Measurements from ENCODE around the gene KLHL5.

Gene KLHL5

GRCh38 chr4:39044956-39045826, 16.8 kb upstream of the KLHL5 start:
- 0 out of 2 replicates have a peak, but pooled peaks have one; percentile 0 for TF ChIP-seq CTCF (conservative IDR thresholded peaks at IDR 0.05)

GRCh38 chr4:39045827-39046221, 16.2 kb upstream of the KLHL5 start:
- no peak for TF ChIP-seq CTCF (conservative IDR thresholded peaks at IDR 0.05)
- H3K27ac ChIP-seq = peak overlapping the region; percentile 89

More at GRCh38 chr4:39044956-39045826, 16.8 kb upstream of the KLHL5 start:
- peak overlapping the region; percentile 89 for H3K27ac ChIP-seq

- peak overlapping the region; percentile 89; the same call in 1 of the 2 replicates for H3K27ac ChIP-seq
- TF ChIP-seq CTCF (conservative IDR thresholded peaks at IDR 0.05) = no peak
Measured at GRCh38 chr4:39046249-39046648, 15.8 kb upstream of the KLHL5 start.

- no peak overlapping the region for H3K27ac ChIP-seq
- TF ChIP-seq CTCF (conservative IDR thresholded peaks at IDR 0.05) = no peak
Measured at GRCh38 chr4:39047681-39048080, 14.4 kb upstream of the KLHL5 start.

- H3K27ac ChIP-seq = no peak overlapping the region
- no peak for TF ChIP-seq CTCF (conservative IDR thresholded peaks at IDR 0.05)
Measured at GRCh38 chr4:39048311-39048710, 13.7 kb upstream of the KLHL5 start.

- no peak overlapping the region for H3K27ac ChIP-seq
- TF ChIP-seq CTCF (conservative IDR thresholded peaks at IDR 0.05) = no peak
Measured at GRCh38 chr4:39050590-39050989, 11.4 kb upstream of the KLHL5 start.

- no peak overlapping the region for H3K27ac ChIP-seq
- no peak for TF ChIP-seq CTCF (conservative IDR thresholded peaks at IDR 0.05)
Measured at GRCh38 chr4:39051492-39051891, 10.5 kb upstream of the KLHL5 start.
